SH-SY5Y (cell line): ENCODE results near the gene STAG1.

ENCODE experiments used
- GATA2 ChIP-seq: IDR thresholded peaks from 2 replicates; pipeline ENCODE4 v1.6.1; 2011; ENCODE audit warnings: mild to moderate bottlenecking, low read depth, low read length
- GATA3 ChIP-seq: IDR thresholded peaks from 2 replicates; pipeline ENCODE4 v1.6.1; 2011; ENCODE audit warnings: low read depth, mild to moderate bottlenecking, low read length, moderate library complexity

- no peak for TF ChIP-seq GATA2
- TF ChIP-seq GATA3, result no peak
These were observed 459.7 kb downstream of the STAG1 start for GRCh38 chr3:136292500-136292899.
